Measurements from ENCODE around the gene ABCA7. TPM values are rescaled to one million over a fixed set of nuclear protein-coding genes. Genes with fewer than 3 reads are reported as not detected.

ABCA7 gene
- total RNA-seq, 2 donors from 2014 or later: 21.8 to 31.2 TPM

DNA sequence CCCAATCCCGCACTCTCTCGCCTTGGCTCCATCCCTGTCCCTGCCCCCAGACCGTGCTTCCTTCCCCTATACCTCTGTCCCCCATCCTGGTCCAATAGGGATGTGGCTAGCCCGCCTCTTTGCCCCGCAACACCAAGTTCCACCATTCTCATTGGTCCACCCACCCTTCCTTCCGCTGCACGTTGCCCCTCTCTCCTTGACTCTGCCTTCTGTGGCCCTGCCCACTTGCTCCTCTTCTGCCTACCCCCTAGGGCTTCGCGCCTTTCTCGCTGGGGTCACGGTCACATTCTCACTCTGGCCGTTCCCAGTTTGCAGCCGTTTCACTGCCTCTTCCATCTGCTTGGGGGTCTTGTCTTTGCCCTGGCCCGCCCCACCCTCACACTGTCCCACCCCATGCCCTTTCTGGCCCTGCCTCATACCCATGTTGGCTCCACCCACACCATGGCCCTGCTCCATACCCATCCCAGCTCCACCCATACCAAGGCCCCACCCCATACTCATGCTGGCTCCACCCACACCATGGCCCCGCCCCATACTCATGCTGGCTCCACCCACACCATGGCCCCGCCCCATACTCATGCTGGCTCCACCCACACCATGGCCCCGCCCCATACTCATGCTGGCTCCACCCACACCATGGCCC, 22.6 kb downstream of the ABCA7 start:
- no peak overlapping the region for H3K4me3 Mint-ChIP-seq
- no peaks in the 10 kb centered on the region for H3K27me3 Mint-ChIP-seq
- peaks cover 6% of the 10 kb centered on the region for H3K4me1 Mint-ChIP-seq
- ATAC-seq (replicated peaks): peak; percentile 25
- peaks cover 2% of the 10 kb centered on the region for H3K36me3 Mint-ChIP-seq (ENCODE audit: low read depth)
- H3K27ac Mint-ChIP-seq: no peak overlapping the region
- H3K9me3 Mint-ChIP-seq: no peaks in the 10 kb centered on the region

DNA sequence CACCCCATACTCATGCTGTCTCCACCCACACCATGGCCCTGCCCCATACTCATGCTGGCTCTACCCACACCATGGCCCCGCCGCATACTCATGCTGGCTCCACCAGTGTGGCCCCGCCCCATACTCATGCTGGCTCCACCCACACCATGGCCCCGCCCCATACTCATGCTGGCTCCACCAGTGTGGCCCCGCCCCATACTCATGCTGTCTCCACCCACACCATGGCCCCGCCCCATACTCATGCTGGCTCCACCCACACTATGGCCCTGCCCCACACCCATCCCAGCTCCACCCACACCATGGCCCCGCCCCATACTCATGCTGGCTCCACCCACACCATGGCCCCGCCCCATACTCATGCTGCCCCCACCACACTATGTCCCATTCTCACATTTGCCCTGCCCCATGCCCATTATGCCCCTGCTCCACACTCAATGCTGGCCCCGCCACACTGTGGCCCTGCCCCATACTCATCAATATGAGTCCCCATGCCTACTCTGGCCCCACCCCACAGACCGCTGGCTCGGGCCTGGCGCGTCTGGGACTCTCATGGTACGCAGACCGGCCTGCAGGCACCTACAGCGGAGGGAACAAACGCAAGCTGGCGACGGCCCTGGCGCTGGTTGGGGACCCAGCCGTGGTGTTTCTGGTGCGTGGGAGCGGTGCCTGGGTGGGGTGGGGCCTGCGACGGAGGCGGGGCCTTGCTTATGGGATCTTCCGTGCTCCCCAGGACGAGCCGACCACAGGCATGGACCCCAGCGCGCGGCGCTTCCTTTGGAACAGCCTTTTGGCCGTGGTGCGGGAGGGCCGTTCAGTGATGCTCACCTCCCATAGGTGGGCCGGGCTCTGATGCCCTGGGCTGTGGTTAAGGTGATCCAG, 23.4 kb downstream of the ABCA7 start:
- no peaks in the 10 kb centered on the region for H3K27me3 Mint-ChIP-seq
- ATAC-seq (replicated peaks): peak; percentile 21

DNA sequence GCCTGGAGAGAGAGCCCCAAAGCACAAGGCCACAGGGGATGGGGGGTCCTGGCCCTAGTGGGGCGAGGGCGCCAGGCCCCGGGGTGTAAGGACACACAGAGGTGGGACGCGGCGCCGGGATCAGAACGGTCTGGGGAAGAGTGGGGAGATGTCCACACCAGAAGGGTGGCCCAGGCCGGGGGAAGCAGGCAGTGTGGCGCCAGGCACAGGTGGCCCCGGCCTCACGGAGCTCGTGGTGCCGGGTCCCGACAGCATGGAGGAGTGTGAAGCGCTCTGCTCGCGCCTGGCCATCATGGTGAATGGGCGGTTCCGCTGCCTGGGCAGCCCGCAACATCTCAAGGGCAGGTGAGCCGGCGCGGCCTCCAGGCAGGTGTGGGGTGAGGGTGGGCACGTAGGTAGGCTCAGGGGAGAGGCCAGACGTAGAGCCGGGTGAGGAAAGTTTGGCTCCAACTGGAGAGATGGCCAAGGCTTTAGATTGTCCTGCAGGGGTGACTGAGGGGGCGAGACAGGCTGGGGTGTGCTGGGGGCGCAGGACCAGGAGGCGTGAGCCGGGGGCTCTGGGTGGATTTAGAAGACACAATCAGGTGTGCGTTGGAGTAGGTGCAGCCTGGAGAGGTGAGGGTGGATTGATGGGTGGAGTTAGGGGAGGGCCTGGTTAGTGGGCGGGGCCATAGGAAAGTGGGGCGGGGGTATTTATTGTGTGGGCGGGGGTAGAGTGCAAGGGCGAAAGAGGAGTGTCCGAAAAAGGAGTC, 24.2 kb downstream of the ABCA7 start:
- no peaks in the 10 kb centered on the region for H3K4me1 Mint-ChIP-seq
- no peaks in the 10 kb centered on the region for H3K27me3 Mint-ChIP-seq
- no peaks in the 10 kb centered on the region for H3K9me3 Mint-ChIP-seq
- no peak overlapping the region for H3K27ac Mint-ChIP-seq
- H3K4me3 Mint-ChIP-seq: no peak overlapping the region
- ATAC-seq (replicated peaks): no peak
- peaks cover 15% of the 10 kb centered on the region for H3K36me3 Mint-ChIP-seq (ENCODE audit: low read depth)

More for the DNA sequence above, 23.4 kb downstream of the ABCA7 start:
- H3K9me3 Mint-ChIP-seq: no peaks in the 10 kb centered on the region
- H3K27ac Mint-ChIP-seq: no peak overlapping the region
- H3K36me3 Mint-ChIP-seq (ENCODE audit: low read depth): peaks cover 6% of the 10 kb centered on the region
- H3K4me1 Mint-ChIP-seq: no peaks in the 10 kb centered on the region
- H3K4me3 Mint-ChIP-seq: no peak overlapping the region

DNA sequence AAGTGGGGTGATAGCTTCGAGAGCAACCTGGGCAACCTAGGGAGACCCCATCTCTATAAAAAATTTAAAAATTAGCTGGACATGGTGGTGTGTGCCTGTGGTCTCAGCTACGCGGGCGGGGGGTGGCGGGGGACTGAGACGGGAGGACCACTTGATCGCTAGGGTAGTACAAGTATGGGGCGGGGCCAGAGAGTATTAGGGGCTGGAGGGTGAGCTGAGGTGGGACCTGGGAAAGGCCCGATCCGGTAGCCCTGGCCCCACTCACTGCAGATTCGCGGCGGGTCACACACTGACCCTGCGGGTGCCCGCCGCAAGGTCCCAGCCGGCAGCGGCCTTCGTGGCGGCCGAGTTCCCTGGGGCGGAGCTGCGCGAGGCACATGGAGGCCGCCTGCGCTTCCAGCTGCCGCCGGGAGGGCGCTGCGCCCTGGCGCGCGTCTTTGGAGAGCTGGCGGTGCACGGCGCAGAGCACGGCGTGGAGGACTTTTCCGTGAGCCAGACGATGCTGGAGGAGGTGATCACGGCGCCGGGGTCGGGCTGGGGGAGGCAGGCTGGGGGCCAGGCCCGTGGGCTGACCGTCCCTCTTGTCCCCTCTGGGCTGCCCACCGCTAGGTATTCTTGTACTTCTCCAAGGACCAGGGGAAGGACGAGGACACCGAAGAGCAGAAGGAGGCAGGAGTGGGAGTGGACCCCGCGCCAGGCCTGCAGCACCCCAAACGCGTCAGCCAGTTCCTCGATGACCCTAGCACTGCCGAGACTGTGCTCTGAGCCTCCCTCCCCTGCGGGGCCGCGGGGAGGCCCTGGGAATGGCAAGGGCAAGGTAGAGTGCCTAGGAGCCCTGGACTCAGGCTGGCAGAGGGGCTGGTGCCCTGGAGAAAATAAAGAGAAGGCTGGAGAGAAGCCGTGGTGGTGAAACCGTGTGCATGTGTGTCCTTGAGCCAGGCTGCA, 25.0 kb downstream of the ABCA7 start:
- peak; percentile 47 for ATAC-seq (replicated peaks)
- Mint-ChIP-seq H3K36me3 (ENCODE audit: low read depth) (peaks cover 23% of the 10 kb centered on the region), H3K4me1 (no peaks in the 10 kb centered on the region), H3K9me3 (no peaks in the 10 kb centered on the region), H3K4me3 (peak overlapping the region; percentile 95), H3K27ac (no peak overlapping the region), H3K27me3 (no peaks in the 10 kb centered on the region)

DNA sequence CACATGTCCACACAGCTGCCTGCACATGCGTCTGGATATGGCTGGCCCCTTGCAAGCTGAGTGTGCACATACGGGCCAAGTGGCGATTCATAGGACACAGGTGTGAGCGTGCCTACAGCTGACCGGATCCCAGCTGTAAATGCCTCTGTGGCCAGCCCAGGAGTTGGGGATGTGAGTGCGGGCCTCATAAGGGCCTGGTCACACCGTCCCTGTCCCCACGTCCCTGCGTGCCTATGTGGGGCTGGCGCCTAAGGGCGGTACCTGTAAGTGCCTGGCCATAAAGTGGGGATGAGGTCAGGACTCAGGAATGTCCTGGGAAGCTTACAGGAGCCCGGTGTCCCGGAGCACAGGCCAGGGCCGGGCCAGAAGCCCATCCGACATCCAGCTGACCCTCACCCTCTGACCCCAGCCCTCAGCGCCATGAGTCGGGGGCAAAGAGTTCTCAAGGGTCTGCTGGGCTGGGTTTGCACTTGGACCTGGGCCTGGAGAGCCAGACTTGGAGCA, 25.8 kb downstream of the ABCA7 start:
- no peak for ATAC-seq (replicated peaks)
- Mint-ChIP-seq H3K27ac (no peak overlapping the region), H3K27me3 (no peaks in the 10 kb centered on the region), H3K36me3 (ENCODE audit: low read depth) (peaks cover 30% of the 10 kb centered on the region), H3K4me1 (no peaks in the 10 kb centered on the region), H3K4me3 (peak overlapping the region; percentile 95), H3K9me3 (no peaks in the 10 kb centered on the region)

DNA sequence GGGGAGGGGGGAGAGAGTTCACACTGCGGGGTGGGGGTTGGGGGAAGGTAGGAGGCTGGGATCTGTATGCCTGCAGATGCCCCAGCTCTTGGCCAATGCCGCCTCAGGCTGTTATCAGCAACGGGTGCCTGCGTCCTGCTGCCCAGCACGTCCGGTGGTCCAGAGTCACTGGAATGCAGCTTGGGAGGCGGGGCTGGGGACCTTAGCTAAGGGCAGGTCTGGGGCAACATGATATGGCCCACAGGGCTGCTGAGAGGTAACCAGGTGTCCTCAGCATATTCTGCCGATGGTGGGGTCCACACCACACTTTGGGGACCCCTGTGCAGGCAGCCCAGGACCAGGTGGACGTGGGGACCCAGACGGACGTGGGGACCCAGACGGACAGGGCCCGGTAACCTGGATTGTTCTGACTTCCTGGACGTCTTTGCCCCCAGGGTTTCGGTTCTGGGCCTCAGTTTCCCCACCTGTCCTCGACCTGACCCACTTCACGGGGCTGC, 26.4 kb downstream of the ABCA7 start:
- no peak for ATAC-seq (replicated peaks)
- Mint-ChIP-seq H3K4me1 (no peaks in the 10 kb centered on the region), H3K9me3 (no peaks in the 10 kb centered on the region), H3K27ac (no peak overlapping the region), H3K36me3 (ENCODE audit: low read depth) (peaks cover 32% of the 10 kb centered on the region), H3K4me3 (peak overlapping the region; percentile 95), H3K27me3 (no peaks in the 10 kb centered on the region)

DNA sequence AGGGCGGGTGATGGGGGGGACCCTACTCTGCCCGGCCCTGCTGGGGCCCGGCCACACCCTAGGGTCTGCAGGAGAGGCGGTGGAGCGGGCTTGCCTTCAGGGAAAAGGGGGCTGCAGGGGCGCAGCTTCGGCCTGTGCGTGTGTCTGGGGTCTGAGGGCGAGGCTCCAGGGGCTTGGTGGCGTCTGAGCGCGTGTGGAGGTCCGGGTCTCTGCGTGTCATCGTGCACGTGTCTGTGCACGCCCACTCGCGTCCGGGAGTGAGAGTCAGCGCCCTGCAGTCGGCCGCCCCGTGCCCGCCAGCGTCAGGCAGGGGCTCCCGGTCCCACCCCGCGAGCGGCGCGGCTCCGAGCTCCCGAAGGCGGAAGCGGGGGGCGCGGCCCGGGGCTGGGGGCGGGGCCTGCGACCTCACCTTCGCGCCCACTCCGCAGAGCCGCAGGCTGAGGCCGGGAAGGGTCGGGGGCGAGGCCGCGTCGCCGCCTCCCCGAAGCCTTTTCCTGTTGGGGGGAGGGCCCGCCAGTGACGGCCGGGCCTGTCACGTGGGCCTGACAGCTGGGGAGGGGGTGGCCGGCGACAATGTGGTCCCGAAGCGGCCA, 26.9 kb downstream of the ABCA7 start, which contains the start of gene ARHGAP45:
Gene ARHGAP45, plus strand, starts transcription at position 420 of the 593 bp plus-strand sequence. CDS start 239 bp downstream, outside the sequence.
- Mint-ChIP-seq H3K9me3 (no peaks in the 10 kb centered on the region), H3K4me1 (peaks cover 3% of the 10 kb centered on the region), H3K27me3 (no peaks in the 10 kb centered on the region), H3K36me3 (ENCODE audit: low read depth) (peaks cover 37% of the 10 kb centered on the region), H3K27ac (peak within 1 kb of the TSS; percentile 88), H3K4me3 (peak within 1 kb of the TSS; percentile 95)
- peak; percentile 52 for ATAC-seq (replicated peaks)

DNA sequence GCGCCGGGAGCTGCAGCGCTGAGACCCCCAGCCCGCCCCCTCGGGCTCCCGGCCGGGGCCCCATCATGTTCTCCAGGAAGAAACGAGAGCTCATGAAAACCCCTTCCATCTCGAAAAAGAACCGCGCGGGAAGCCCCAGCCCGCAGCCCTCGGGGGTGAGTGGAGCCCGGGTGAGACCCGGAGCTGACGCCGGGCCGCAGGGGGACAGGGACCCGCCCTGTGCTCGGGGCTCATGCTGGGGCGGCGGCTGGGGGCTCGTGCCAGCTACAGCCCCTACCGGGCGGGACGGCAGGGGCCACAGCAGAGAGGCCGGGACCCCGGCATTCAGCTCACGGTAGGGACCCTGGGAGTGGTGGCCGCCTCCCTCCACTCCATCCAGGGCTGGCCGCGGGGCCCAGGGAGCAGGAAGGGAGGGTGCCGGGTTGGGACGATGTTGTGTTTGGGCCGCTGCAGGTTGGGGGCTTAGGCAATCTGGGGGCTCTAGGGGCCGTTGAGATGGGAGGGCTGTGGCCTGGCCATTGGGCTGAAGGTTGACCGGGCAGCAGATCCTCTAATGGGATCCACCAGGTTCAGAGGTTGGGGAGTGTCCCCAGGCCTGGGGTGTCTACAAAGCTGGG, 27.5 kb downstream of the ABCA7 start:
- peaks cover 43% of the 10 kb centered on the region for H3K36me3 Mint-ChIP-seq (ENCODE audit: low read depth)
- peak; percentile 27 for ATAC-seq (replicated peaks)
- H3K27ac Mint-ChIP-seq: peak overlapping the region; percentile 88
- peak overlapping the region; percentile 95 for H3K4me3 Mint-ChIP-seq
- no peaks in the 10 kb centered on the region for H3K9me3 Mint-ChIP-seq
- no peaks in the 10 kb centered on the region for H3K27me3 Mint-ChIP-seq
- H3K4me1 Mint-ChIP-seq: peaks cover 6% of the 10 kb centered on the region

DNA sequence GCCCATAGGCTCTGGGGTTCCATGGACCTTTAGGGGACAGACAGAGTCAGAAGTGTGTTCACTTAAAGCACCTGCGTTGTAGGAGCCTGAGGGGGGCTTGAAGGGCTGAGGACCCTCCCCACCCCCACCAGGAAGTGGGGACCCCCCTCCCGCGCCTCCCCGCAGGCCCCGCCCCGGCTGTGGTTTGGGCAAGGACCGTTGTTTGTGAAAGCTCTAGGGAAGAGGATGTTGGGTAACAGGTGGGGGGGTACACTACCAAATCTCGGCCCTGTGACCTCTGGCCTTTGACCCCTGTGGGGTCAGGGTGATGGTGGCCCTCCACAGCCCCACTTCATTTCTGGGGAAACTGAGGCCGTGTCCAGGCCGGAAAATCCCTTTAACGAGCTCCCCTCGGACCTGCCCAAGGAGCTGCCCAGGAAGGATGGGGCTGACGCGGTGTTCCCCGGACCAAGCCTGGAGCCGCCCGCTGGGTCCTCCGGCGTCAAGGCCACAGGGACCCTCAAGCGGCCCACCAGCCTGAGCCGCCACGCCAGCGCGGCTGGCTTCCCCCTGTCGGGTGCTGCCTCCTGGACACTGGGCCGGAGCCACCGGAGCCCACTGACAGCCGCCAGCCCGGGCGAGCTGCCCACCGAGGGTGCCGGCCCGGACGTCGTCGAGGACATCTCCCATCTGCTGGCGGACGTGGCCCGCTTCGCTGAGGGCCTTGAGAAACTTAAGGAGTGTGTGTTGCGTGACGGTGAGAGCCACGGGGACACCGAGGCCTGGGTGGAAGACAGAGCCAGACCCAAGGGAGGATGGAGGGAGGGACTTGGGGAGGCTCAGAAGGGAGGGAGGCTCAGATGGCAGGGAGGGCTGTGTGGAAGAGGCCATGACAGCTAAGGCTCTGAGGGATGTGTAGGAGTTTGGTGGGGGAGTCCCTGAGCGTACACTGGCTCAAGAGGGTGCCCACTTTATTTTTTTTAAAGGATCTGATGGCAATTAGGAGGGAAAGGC, 28.4 kb downstream of the ABCA7 start:
- H3K4me1 Mint-ChIP-seq: peaks cover 6% of the 10 kb centered on the region
- peak overlapping the region; percentile 95 for H3K4me3 Mint-ChIP-seq
- peak; percentile 24 for ATAC-seq (replicated peaks)
- no peaks in the 10 kb centered on the region for H3K9me3 Mint-ChIP-seq
- H3K36me3 Mint-ChIP-seq (ENCODE audit: low read depth): peaks cover 52% of the 10 kb centered on the region
- H3K27me3 Mint-ChIP-seq: no peaks in the 10 kb centered on the region
- peak overlapping the region; percentile 88 for H3K27ac Mint-ChIP-seq

DNA sequence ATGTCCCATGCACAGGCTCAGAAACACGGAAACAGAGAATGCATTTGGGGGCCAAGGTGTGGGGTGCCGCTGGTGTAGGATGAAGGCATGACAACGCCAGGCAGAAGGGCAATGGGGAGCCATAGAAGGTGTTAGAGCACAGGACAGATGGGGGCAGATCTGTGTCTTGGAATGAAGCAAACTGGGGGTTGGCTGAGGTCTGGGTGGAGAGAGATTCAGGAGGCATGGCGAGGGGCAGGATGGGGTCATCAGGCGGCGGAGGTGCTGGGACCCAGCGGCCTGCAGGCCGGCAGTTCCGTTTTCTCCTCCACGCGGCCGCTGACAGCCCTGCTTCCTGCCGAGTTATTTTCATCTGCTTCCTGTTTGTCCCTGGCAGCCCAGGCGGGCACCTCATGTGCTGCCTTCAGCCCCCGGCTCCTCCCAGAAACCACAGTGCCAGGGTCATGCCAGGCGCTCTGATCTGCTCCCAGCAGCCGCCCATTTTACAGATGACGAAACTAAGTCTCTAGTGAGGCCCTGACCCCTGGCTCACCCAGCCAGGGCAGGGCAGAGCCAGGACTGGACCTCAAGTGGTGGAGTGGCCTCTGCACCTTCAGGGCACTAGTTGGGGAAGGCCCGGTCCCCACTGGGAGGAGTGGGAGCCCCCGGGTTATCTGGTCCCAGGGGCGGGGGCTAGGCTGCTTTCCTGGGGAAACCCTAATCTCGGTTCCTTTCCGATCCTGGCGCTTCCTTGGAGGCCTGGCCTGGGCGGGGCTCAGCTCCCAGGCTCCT, 29.3 kb downstream of the ABCA7 start:
- Mint-ChIP-seq H3K9me3 (no peaks in the 10 kb centered on the region), H3K27me3 (no peaks in the 10 kb centered on the region), H3K36me3 (ENCODE audit: low read depth) (peaks cover 60% of the 10 kb centered on the region), H3K4me3 (peak overlapping the region; percentile 95), H3K27ac (peak overlapping the region; percentile 88), H3K4me1 (peaks cover 6% of the 10 kb centered on the region)
- ATAC-seq (replicated peaks): peak; percentile 59

DNA sequence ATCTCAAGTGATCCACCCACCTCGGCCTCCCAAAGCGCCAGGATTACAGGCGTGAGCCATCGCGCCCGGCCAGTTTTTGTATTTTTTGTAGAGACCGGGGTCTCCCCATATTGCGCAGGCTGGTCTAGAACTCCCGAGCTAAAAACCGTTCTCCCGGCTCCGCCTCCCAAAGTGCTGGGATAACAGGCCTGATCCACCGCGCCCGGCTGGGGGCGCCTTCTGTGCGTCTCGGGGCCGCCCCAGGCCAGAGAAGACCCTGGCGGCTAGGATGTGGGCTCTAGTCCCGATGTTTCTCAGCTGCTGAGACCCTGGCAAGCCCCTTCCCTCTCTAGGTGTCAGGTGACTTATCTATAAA, 30.6 kb downstream of the ABCA7 start:
- no peaks in the 10 kb centered on the region for H3K9me3 Mint-ChIP-seq
- H3K4me1 Mint-ChIP-seq: peaks cover 8% of the 10 kb centered on the region
- peaks cover 69% of the 10 kb centered on the region for H3K36me3 Mint-ChIP-seq (ENCODE audit: low read depth)
- H3K27me3 Mint-ChIP-seq: no peaks in the 10 kb centered on the region
- H3K4me3 Mint-ChIP-seq: peak overlapping the region; percentile 95
- no peak for ATAC-seq (replicated peaks)
- H3K27ac Mint-ChIP-seq: no peak overlapping the region
